H9 (cell line): ENCODE data around the gene TSC1. TPM values are rescaled to one million over a fixed set of nuclear protein-coding genes. Genes with fewer than 3 reads are reported as not detected.

Source experiments
- DNase-seq: peaks from one replicate; pipeline ENCODE4 v3.0.0-alpha.2; 2017
- H2AFZ ChIP-seq: one replicate; pipeline ENCODE4 v1.6.1; 2013; ENCODE audit warnings: mild to moderate bottlenecking, low read length, control low read depth, moderate library complexity
- H2AK5ac ChIP-seq: 2 replicates; pipeline ENCODE4 v1.6.1; 2013; ENCODE audit warnings: low read length, control low read depth, mixed read lengths; ENCODE audit not compliant: insufficient read length
- H2BK120ac ChIP-seq: one replicate; pipeline ENCODE4 v1.6.1; 2013; ENCODE audit warnings: low read depth, mild to moderate bottlenecking, low read length, control low read depth, inconsistent platforms; ENCODE audit not compliant: poor library complexity, severe bottlenecking
- H2BK12ac ChIP-seq: 2 replicates; pipeline ENCODE4 v1.6.1; 2013; ENCODE audit warnings: low read length, control low read depth, mixed read lengths, low read depth; ENCODE audit not compliant: insufficient read length
- H2BK15ac ChIP-seq: 2 replicates; pipeline ENCODE4 v1.6.1; 2013; ENCODE audit warnings: low read depth, low read length, control low read depth
- H2BK20ac ChIP-seq: one replicate; pipeline ENCODE4 v1.6.1; 2013; ENCODE audit warnings: low read depth, mild to moderate bottlenecking, low read length, control low read depth, inconsistent platforms; ENCODE audit not compliant: poor library complexity, severe bottlenecking
- H2BK5ac ChIP-seq: 2 replicates; pipeline ENCODE4 v1.6.1; 2013; ENCODE audit warnings: low read length, control low read depth, mixed read lengths; ENCODE audit not compliant: insufficient read length
- H3K14ac ChIP-seq: 2 replicates; pipeline ENCODE4 v1.6.1; 2013; ENCODE audit warnings: low read length, control low read depth; ENCODE audit not compliant: insufficient read depth
- H3K18ac ChIP-seq: 2 replicates; pipeline ENCODE4 v1.6.1; 2013; ENCODE audit warnings: low read depth, mild to moderate bottlenecking, mixed read lengths, low read length, control low read depth; ENCODE audit not compliant: insufficient read length
- H3K23ac ChIP-seq: 2 replicates; pipeline ENCODE4 v1.6.1; 2013; ENCODE audit warnings: low read length, control low read depth, mixed read lengths, low read depth; ENCODE audit not compliant: insufficient read length
- H3K23me2 ChIP-seq: 2 replicates; pipeline ENCODE4 v1.6.1; 2013; ENCODE audit warnings: low read depth, mild to moderate bottlenecking, mixed read lengths, low read length, control low read depth; ENCODE audit not compliant: insufficient read length, poor library complexity, severe bottlenecking
- H3K27ac ChIP-seq: 2 replicates; pipeline ENCODE4 v1.5.1; 2013; ENCODE audit warnings: low read length, control low read depth, mixed read lengths, low read depth; ENCODE audit not compliant: insufficient read length
- H3K27me3 ChIP-seq: 2 replicates; pipeline ENCODE4 v1.6.1; 2013; ENCODE audit warnings: low read length, control low read depth, inconsistent platforms; ENCODE audit not compliant: insufficient read depth
- H3K4ac ChIP-seq: 2 replicates; pipeline ENCODE4 v1.6.1; 2013; ENCODE audit warnings: low read depth, mild to moderate bottlenecking, control low read depth, inconsistent platforms, low read length, moderate library complexity
- H3K4me1 ChIP-seq: 2 replicates; pipeline ENCODE4 v1.6.1; 2013; ENCODE audit warnings: low read length, control low read depth, inconsistent platforms; ENCODE audit not compliant: insufficient read depth
- H3K4me2 ChIP-seq: 2 replicates; pipeline ENCODE4 v1.6.1; 2013; ENCODE audit warnings: low read length, control low read depth, mixed read lengths; ENCODE audit not compliant: insufficient read length, insufficient read depth
- H3K56ac ChIP-seq: 2 replicates; pipeline ENCODE4 v1.6.1; 2013; ENCODE audit warnings: low read depth, mild to moderate bottlenecking, mixed read lengths, low read length, control low read depth; ENCODE audit not compliant: insufficient read length
- H3K79me1 ChIP-seq: 2 replicates; pipeline ENCODE4 v1.6.1; 2013; ENCODE audit warnings: low read depth, mild to moderate bottlenecking, moderate library complexity, low read length, control low read depth, inconsistent platforms; ENCODE audit not compliant: insufficient read depth, poor library complexity, severe bottlenecking
- H3K79me2 ChIP-seq: 2 replicates; pipeline ENCODE4 v1.6.1; 2013; ENCODE audit warnings: low read length, control low read depth, inconsistent platforms; ENCODE audit not compliant: insufficient read depth
- H3K9ac ChIP-seq: 2 replicates; pipeline ENCODE4 v1.6.1; 2013; ENCODE audit warnings: low read length, control low read depth, mixed read lengths; ENCODE audit not compliant: insufficient read length; ENCODE audit errors: extremely low read depth
- H3K9me3 ChIP-seq: one replicate; pipeline ENCODE4 v1.6.1; 2013; ENCODE audit warnings: low read depth, low read length, inconsistent platforms; ENCODE audit not compliant: control insufficient read depth
- H3T11ph ChIP-seq: one replicate; pipeline ENCODE4 v1.6.1; 2013; ENCODE audit warnings: mild to moderate bottlenecking, low read length, control low read depth, inconsistent platforms
- H4K20me1 ChIP-seq: one replicate; pipeline ENCODE4 v1.6.1; 2013; ENCODE audit not compliant: control insufficient read depth, insufficient read length, insufficient read depth
- H4K5ac ChIP-seq: 2 replicates; pipeline ENCODE4 v1.6.1; 2013; ENCODE audit warnings: low read depth, mild to moderate bottlenecking, mixed read lengths, low read length, control low read depth; ENCODE audit not compliant: insufficient read length
- H4K8ac ChIP-seq: replicated peaks from 2 replicates; pipeline ENCODE4 v1.6.1; 2013; ENCODE audit warnings: low read length, control low read depth, mixed read lengths, low read depth; ENCODE audit not compliant: insufficient read length
- H4K91ac ChIP-seq: 2 replicates; pipeline ENCODE4 v1.6.1; 2013; ENCODE audit warnings: low read depth, mild to moderate bottlenecking, moderate library complexity, mixed read lengths, low read length, control low read depth; ENCODE audit not compliant: insufficient read length
- H3K27ac Mint-ChIP-seq, 3 experiments: 2 replicates in 2 of 3; 3 replicates in 1 of 3; pipeline ENCODE4 v1.8.0; 2020 to 2021; ENCODE audit warnings: mixed read lengths in 3 of 3, mild to moderate bottlenecking in 1 of 3, moderate library complexity in 1 of 3
- H3K27me3 Mint-ChIP-seq: 2 replicates; pipeline ENCODE4 v1.8.0; 2021; ENCODE audit warnings: low read depth, mild to moderate bottlenecking, moderate library complexity, mixed read lengths
- H3K36me3 Mint-ChIP-seq, 3 experiments: 2 replicates in 2 of 3; 3 replicates in 1 of 3; pipeline ENCODE4 v1.8.0; 2020 to 2021; ENCODE audit warnings: low read depth in 3 of 3, mixed read lengths in 3 of 3; ENCODE audit not compliant: insufficient read depth in 1 of 3
- H3K4me1 Mint-ChIP-seq, 2 experiments: 2 replicates each; pipeline ENCODE4 v1.8.0; 2020; ENCODE audit warnings: mixed read lengths in 2 of 2
- H3K4me3 Mint-ChIP-seq, 2 experiments: 2 replicates in 1 of 2; 3 replicates in 1 of 2; pipeline ENCODE4 v1.8.0; 2020 to 2021; ENCODE audit warnings: mild to moderate bottlenecking in 2 of 2, mixed read lengths in 2 of 2, moderate library complexity in 1 of 2
- H3K9me3 Mint-ChIP-seq, 2 experiments: 2 replicates in 1 of 2; 3 replicates in 1 of 2; pipeline ENCODE4 v1.8.0; 2020; ENCODE audit warnings: mild to moderate bottlenecking in 2 of 2, mixed read lengths in 2 of 2, moderate library complexity in 1 of 2
- WGBS: extraction: QIAGEN DNeasy Blood & Tissue Kit; methylation state at CpG from one replicate; pipeline ENCODE4 v1.1.7; 2013; ENCODE audit warnings: missing lambda C conversion rate, low lambda C conversion rate, mixed read lengths; ENCODE audit not compliant: insufficient read length; ENCODE audit errors: extremely low coverage; 5-methylcytosine and 5-hydroxymethylcytosine counted together
- total RNA-seq: library from RNA; stranded (reverse); gene quantifications from 2 replicates; pipeline ENCODE4 v1.2.1, GENCODE V29; 2021
- TF ChIP-seq, protein P1 (sequence below): fragments of 200-600 bp; sonication (generic); conservative IDR thresholded peaks from 3 replicates; pipeline ENCODE4 v1.8.0; 2021; ENCODE audit warnings: antibody characterized with exemption, mild to moderate bottlenecking

TSC1 gene
- total RNA-seq, 1 experiment from 2014 or later: 32.7 TPM

DNA sequence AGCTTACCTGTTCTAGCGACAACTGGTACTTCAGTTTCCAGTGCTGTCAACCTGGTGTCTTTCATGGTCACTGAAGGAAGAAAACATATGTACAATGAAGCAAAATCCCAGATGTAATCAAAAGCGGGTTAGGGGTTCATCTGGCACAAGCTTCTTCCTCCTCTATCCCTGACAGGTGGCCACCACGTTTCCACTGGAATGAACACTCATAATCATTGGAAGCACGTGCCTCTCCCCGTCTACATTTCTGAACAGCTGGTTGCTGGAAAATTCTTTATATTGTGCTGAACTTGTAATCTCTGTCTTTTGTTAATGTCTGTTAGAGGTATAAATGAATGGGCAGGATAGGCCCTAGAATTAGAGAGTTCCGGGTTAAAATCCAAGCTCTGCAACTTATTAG, 9.4 kb downstream of the TSC1 start:
- H4K20me1 ChIP-seq: no peaks in the 10 kb centered on the region
- no peaks in the 10 kb centered on the region for H3K9me3 Mint-ChIP-seq

More for the DNA sequence above, 9.4 kb downstream of the TSC1 start:
- Mint-ChIP-seq H3K27ac (no peak overlapping the region), H3K36me3 (peaks cover 0 to 5% (median 0%) of the 10 kb centered on the region in 3 experiments; a peak in 5 of 7 replicates), H3K27me3 (no peaks in the 10 kb centered on the region), H3K4me1 (peaks cover 6% of the 10 kb centered on the region in 2 experiments), H3K4me3 (no peak overlapping the region)
- no peak overlapping the region for H4K5ac ChIP-seq
- H3K79me1 ChIP-seq: no peaks in the 10 kb centered on the region
- no peak overlapping the region for H3K18ac ChIP-seq
- no peak overlapping the region for H2BK5ac ChIP-seq
- H3K9ac ChIP-seq: no peak overlapping the region
- no CpG with 5 or more reads among the region's 6 CpGs for WGBS
- H3T11ph ChIP-seq: no peak overlapping the region
- H2BK20ac ChIP-seq: no peak overlapping the region
- no peak overlapping the region for H3K4me2 ChIP-seq
- H2AK5ac ChIP-seq: no peak overlapping the region
- no peak overlapping the region for H3K27ac ChIP-seq
- H3K4me1 ChIP-seq: no peaks in the 10 kb centered on the region
- H4K91ac ChIP-seq: no peak overlapping the region
- H3K9me3 ChIP-seq: no peaks in the 10 kb centered on the region
- H2BK15ac ChIP-seq: no peak overlapping the region
- H2BK12ac ChIP-seq: no peak overlapping the region
- H3K27me3 ChIP-seq: no peaks in the 10 kb centered on the region
- no peak overlapping the region for H4K8ac ChIP-seq
- no peak overlapping the region for H2BK120ac ChIP-seq
- DNase-seq: no peak
- no peaks in the 10 kb centered on the region for H3K23me2 ChIP-seq
- TF ChIP-seq, protein P1, sequence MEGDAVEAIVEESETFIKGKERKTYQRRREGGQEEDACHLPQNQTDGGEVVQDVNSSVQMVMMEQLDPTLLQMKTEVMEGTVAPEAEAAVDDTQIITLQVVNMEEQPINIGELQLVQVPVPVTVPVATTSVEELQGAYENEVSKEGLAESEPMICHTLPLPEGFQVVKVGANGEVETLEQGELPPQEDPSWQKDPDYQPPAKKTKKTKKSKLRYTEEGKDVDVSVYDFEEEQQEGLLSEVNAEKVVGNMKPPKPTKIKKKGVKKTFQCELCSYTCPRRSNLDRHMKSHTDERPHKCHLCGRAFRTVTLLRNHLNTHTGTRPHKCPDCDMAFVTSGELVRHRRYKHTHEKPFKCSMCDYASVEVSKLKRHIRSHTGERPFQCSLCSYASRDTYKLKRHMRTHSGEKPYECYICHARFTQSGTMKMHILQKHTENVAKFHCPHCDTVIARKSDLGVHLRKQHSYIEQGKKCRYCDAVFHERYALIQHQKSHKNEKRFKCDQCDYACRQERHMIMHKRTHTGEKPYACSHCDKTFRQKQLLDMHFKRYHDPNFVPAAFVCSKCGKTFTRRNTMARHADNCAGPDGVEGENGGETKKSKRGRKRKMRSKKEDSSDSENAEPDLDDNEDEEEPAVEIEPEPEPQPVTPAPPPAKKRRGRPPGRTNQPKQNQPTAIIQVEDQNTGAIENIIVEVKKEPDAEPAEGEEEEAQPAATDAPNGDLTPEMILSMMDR: no peak
- H3K23ac ChIP-seq: no peak overlapping the region
- no peak overlapping the region for H3K56ac ChIP-seq
- H3K4ac ChIP-seq: no peak overlapping the region
- peaks cover 2% of the 10 kb centered on the region; the same call in 1 of the 2 replicates for H3K79me2 ChIP-seq
- no peak overlapping the region for H3K14ac ChIP-seq
- no peak overlapping the region for H2AFZ ChIP-seq
